AG08395 (cell line): ENCODE data around the gene TGDS.
"Not testable (repeated sequence)": the region's sequence is repeated elsewhere in the genome, so short reads cannot be mapped to it uniquely, and the experiment has no call there.

Experiments used
- DNase-seq: peaks from one replicate; pipeline ENCODE4 v3.0.0; 2012; ENCODE audit warnings: mixed read lengths, low spot score

TGDS gene

DNA sequence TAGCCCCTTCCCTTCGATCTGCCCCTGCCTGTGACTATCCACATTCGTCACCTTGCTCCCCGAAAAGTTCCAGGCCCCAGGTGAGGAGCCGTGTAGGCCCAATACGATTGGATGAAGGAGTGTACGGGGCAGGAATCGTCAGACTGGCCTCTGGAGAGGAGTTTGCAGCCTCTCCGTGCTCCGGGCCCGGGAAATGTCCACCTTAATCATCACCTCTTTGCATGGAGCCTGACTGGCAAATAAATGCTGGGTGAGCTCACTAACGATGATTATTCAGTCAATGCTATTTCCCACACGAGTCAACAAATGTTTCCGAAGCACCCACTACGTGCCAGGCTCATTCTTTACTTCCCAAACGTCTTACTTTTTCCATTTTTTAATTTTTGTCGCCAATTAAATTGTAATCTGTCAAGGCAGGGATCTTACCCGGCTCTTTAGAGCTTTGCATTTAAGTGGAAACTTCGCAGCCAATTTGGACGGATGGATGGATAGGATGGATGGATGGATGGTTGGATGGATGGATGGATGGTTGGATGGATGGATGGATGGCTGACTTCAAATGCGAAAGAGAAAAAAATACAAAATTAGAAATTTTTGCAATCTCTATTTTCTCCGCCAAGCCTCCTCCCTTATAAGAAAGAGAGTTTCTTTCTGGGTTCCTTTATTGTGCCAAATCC lies 45.8 kb downstream of the TGDS start:
- peak; percentile 63 for DNase-seq

GRCh38 chr13:94549232-94550061 lies 46.5 kb downstream of the TGDS start:
- peak; percentile 94 for DNase-seq

DNA sequence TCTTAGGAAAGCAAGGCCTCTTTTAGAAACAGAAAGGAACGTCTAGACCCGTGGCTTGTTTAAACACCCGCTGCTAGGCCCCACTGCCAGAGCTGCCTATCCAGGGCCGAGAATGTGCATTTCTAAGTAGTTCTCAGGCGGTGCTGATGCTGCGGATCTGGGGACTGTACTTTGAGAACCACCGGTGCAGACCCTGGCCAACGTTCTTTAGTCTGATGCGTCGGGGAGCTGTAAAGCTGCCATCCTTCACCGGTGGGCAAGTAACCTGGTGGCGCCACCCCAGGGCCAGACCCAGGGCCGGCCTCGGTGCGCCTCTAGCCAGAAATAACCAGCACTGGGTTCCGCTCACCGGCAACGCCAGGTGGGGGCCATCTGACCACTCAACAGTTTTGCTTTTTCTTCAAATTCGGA lies 47.1 kb downstream of the TGDS start:
- no peak for DNase-seq

GRCh38 chr13:94548382-94548781 lies 47.6 kb downstream of the TGDS start:
- DNase-seq = no peak

DNA sequence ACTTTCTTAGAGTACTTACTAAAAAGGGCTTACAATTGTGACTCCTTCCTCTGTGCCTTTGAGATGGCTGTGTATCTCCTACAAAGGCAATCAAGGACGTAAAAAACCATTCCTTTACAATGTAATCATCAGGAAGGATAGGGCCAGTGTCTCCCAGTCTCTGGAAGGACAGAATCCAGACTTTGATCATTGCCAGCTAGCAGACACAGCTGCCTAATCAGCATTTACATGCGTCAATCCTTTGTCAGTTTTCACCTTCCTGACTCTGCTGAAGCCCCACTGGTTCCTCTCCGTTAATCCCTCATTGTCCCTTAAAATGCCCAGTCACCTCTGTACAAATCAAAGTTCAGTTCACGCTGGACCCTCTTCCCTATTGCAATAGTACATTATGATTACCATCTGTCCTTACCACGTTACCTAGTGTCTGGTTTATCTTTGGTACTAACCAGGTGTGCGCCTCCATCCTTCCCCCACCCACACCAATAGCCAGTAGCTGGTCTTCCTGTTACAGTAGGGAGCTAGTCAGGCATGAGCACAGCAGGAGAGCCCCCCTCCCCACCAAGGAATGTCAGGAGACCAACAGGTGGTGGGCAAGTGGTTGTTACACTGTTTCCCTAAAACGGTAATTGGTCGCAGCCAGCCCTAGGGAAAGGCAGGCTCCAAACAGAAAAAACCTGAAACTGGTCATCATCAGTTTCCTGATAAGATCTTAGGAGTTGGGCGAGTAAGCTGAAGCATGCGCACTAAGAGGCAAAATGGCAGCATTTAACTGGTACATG lies 49.7 kb downstream of the TGDS start:
- DNase-seq = no peak

DNA sequence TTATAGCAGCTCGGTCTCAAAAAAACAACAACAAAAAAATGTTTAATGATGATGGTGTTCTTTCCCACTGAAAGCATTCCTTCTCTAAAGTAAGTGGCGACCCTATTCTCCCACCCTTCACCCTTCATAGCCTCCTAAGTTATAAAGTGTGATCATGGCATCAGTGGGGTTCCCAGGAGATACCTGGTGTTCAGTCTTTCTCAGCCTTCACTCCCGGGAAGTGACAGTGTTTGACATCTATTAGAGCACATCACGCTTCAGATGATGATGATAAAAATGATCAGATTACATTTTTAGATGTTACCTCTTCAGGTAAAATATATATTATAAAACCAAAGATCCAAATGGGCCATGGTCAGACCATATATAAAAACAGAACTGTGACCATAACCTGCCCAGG lies 51.0 kb downstream of the TGDS start:
- no peak for DNase-seq

- DNase-seq = no peak
Measured at GRCh38 chr13:94542917-94543316, 53.0 kb downstream of the TGDS start.

GRCh38 chr13:94537740-94538630 lies 58.0 kb downstream of the TGDS start:
- no peak for DNase-seq

DNA sequence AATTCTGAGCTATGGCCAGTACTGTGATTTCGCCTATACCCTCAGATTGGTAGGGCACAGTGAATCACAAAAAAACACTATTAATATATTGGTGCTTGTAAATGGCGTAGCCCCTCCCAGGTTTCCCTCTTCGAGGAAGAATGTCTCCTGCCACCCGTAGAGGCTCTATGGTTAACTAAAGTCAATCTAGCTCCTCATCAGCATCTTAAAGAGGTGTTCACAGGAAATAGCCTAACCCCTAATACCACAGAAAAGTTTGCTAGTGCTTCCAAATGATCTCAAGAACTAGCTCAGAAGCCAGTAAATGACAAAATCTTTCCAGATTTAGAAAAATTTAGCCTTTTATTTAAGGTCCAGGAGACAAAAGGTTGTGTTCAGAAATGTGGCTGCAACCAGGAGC lies 60.2 kb downstream of the TGDS start:
- no peak for DNase-seq

- no peak for DNase-seq
Measured at GRCh38 chr13:94535231-94535630, 60.7 kb downstream of the TGDS start.

DNA sequence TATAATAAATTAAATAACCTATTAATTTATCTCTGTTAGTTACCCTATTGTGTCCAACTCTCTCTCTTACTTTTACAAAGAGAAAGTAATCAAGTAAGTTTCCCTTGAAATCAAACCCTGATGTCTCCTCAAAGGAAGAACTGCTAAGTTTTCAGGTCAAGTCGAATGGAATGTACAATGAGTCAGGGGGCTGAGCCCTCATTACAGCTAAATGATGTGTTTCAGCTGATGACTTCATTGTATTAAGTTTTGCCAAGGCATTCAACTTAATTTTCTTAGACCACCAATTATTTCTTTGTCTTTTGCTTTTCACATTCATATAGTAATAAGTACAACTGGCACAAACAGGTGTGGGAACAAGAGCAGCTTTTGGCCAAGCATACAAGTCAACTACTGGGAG lies 61.8 kb downstream of the TGDS start:
- no peak for DNase-seq

DNA sequence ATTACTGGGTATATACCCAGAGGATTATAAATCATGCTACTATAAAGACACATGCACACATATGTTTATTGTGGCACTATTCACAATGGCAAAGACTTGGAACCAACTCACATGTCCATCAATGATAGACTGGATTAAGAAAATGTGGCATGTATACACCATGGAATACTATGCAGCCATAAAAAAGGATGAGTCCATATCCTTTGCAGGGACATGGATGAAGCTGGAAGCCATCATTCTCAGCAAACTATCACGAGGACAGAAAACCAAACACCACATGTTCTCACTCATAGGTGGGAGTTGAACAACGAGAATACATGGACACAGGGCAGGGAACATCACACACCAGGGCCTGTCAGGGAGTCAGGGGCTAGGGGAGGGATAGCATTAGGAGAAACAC lies 63.7 kb downstream of the TGDS start:
- not testable (repeated sequence) for DNase-seq

GRCh38 chr13:94526956-94527355 lies 69.0 kb downstream of the TGDS start:
- DNase-seq = not testable (repeated sequence)

DNA sequence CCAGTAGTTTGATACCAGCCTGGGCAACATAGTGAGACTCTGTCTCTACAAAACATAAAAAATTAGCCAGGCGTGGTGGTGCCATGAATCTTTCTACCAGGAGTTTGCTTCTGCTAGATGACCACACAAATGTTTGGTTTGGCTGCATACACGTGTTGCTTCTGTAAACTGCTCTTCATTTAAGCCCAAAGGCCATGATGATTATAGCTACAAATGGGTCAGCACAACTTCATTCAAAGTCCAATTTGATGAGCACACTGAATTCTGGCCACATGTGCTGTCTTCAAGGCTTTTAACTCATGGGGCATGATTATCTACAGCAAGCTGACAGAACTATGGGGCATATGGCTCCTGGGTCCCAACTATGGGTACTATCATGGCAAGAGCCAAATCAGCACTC lies 70.2 kb downstream of the TGDS start:
- no peak for DNase-seq

DNA sequence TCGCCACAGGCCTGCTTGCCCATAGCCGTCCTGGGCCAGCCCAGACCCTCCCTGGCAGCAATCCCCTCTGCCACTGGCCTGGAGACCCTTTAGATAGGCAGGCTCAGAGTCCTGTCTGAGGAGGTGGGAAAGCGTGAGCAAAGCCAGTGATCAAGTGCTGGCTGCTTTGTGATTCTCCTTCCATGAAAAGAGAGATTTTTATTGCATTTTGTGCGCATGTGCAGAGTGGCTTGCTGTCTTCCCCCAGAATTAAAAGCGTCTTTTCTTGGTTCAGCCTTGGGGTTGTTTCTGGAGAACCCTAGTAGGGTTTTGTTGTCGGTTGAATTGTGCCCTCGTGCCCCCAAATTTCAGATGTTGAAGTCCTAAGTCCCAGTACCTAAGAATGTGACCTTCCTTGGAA lies 71.5 kb downstream of the TGDS start:
- no peak for DNase-seq
